NCI-H2107 treated with DMSO at 0.1 percent for 48 hours (cell line): Measurements from ENCODE around the gene MMP2.

ENCODE experiments used
- DNase-seq: peaks from one replicate; lab custom pipeline; 2025; ENCODE audit not compliant: unreplicated experiment; lab: John Stamatoyannopoulos, UW

Gene MMP2

GRCh38 chr16:55510185-55510805 lies 31.3 kb downstream of the MMP2 start:
- DNase-seq: no peak

DNA sequence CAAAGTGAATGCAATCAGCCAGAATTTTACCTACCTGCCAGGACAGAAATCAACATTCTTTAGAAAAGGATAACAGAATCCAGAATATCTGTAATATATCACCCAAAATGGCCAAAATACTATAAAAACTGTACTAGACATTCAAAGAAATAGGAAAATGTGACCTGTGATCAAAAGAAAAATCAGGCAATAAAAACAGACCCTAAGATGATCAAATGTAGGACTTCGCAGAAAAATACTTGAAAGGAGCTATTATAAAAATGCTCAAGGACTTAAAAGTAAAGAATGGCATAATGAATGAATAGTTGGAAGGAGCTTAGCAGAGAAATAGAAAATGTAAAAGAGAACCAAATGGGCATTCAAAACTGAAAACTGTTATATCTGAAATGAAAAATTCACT lies 33.9 kb downstream of the MMP2 start:
- DNase-seq: no peak

DNA sequence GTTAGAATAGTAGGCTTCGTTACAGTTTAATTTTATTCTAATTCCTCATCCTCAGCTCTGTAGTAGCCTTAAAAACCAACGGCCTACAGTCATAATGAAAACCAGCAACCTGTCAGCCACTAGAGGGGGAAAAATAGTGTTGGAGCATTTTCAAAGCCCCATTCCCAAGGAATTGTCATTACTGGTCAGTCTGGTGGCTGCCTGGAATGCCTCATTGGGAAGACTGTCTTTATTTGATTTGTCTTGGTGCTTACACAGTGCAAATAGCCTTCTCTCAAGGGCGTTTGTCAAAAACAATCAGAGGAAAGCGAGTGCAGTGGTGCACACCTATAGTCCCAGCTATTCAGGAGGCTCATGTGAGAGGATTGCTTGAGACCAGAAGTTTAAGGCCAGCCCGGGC lies 34.6 kb downstream of the MMP2 start:
- DNase-seq: no peak

DNA sequence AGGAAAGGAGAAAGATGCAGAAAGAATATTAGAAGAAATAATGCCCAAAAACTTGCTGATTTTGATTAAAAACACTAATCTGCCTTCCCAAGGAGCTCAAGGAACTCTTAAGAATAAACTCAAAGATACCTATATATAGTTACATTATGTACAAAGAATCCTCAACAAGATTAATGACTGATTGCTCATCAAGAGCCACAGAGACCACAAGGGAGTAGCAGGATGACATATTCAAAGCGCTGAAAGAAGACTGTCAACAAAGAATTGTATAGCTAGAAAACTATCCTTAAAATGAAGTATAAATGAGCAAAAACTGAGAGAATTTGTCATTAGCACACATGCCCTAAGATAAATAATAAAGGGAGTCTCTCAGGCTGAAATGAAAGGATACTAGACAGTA lies 36.1 kb downstream of the MMP2 start:
- no peak for DNase-seq

DNA sequence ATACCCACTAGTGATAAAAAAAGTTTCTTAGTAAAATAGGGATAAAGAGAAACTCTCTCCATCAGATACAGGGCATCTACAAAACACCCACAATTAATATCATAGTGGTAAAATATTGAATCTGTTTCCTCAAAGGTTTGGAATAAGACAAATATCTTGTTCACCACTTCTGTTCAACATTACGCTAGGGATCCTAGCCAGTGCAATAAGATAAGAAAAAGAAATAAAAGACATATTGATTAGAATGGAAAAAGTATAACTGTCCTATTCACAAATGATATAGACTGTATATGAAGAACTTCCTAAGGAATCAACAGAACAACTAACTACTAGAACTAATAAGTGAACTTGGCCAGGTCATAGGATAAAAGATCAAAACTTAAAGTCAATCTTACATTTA lies 42.8 kb downstream of the MMP2 start:
- no peak for DNase-seq

- DNase-seq: no peak
These were observed 47.4 kb downstream of the MMP2 start for GRCh38 chr16:55526441-55526840.

DNA sequence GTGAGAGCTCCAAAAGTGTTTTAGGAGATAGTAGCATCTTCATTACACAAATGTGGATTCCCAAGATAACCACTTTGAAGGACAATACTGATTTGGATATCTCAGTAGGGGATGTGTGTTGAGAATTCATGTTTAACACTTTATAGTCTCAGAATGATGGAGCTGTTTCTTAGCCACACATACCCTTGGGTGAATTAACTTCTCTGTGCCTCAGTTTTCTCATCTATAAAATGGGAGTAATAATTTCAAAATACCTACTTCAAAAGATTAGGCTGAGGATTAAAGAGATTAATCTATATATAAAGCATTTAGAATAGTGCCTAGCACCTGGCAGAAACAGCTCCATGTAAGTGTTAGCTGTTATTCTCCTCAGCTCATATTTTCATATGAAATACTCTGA lies 48.9 kb downstream of the MMP2 start:
- no peak for DNase-seq

DNA sequence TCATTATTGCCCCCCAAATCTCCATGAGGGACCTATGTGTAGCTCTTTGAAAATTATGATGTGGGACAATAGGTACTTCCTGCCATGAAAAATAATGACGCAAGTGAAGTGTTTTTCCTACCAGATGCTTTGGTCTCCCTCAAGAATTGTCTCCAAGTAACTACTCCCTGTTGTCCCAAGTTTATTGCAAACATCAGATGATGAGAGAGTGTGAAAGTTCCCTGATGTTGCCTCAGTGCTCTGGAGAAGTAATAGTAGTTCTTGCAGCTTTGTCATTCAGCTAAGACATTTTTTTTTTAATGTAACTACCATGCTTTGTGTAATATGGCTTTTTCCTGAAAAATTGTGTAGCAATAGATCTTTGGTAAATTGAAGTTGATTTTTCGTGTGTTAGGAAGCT lies 50.0 kb downstream of the MMP2 start:
- no peak for DNase-seq

DNA sequence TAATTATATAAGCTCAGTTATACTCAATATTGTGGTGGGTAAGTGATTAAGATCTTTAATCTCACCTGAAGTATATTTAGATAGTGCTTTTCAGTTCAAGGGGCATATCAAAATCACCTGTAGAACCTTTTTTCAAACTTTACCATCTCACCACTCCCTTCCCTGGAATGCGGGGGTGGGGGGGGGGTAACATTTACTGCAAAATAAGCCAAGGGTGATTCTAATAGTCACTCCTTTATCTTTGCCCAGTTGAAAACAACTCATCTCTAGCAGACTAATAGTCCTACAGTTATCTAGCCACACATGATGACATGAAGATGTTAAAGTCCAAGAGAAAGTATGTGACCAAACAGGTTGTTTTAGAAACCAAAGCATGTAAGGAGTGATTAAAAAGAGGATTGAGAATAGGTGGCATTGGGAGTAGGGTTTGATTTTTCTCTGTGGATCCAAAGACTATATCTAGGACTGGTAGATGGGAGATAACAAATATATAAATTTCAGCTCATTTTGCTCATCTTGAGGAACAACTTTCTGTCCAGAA lies 51.4 kb downstream of the MMP2 start:
- DNase-seq: no peak

DNA sequence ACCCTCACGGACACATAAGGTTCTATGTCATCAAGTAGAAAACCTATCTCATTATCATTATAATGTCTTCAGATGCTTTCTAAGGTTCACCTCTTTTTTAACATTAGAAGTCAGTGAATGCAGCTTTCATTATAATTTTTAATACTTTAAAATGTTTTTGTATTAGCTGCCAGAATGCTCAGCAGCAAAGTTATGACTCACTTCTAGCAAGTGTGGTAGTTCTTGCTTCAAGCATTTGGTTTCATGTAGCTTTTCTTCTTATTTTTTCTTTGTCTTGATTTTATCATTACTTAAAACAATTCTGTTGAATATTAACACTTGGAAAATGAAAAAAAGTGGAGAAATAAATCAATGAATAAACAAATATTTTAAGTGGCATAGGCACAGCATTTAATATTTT lies 53.2 kb downstream of the MMP2 start:
- no peak for DNase-seq

- no peak for DNase-seq
These were observed 55.8 kb downstream of the MMP2 start for GRCh38 chr16:55534756-55535155.

GRCh38 chr16:55539049-55539448 lies 60.1 kb downstream of the MMP2 start:
- DNase-seq: no peak

DNA sequence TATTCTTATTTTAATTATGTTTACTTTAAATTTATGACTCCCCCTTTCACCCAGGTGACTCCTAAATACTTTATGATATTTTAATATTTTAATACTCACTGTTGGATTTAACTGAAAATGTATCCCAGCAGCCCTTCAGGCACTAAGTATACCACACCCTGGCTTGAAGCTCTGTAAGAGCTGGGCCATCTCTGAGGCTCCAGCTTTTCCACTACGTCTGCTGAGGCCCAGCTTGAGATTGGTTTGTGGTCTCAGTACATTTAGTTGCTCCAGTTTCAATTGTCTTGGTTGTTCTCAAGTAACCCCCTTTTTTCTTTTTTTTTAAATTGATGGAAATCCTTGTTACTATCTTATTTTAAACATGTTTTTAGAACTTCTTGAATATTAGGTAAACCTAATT lies 60.5 kb downstream of the MMP2 start:
- no peak for DNase-seq

GRCh38 chr16:55540221-55540620 lies 61.2 kb downstream of the MMP2 start:
- DNase-seq: no peak

GRCh38 chr16:55542459-55543082 lies 63.6 kb downstream of the MMP2 start:
- DNase-seq: no peak

- DNase-seq: no peak
These were observed 64.5 kb downstream of the MMP2 start for GRCh38 chr16:55543472-55543871.

- DNase-seq: no peak
These were observed 73.6 kb downstream of the MMP2 start for GRCh38 chr16:55552621-55553020.

GRCh38 chr16:55555436-55555835 lies 76.4 kb downstream of the MMP2 start:
- DNase-seq: no peak
